ENCODE data around the gene MTRF1L.

DNA sequence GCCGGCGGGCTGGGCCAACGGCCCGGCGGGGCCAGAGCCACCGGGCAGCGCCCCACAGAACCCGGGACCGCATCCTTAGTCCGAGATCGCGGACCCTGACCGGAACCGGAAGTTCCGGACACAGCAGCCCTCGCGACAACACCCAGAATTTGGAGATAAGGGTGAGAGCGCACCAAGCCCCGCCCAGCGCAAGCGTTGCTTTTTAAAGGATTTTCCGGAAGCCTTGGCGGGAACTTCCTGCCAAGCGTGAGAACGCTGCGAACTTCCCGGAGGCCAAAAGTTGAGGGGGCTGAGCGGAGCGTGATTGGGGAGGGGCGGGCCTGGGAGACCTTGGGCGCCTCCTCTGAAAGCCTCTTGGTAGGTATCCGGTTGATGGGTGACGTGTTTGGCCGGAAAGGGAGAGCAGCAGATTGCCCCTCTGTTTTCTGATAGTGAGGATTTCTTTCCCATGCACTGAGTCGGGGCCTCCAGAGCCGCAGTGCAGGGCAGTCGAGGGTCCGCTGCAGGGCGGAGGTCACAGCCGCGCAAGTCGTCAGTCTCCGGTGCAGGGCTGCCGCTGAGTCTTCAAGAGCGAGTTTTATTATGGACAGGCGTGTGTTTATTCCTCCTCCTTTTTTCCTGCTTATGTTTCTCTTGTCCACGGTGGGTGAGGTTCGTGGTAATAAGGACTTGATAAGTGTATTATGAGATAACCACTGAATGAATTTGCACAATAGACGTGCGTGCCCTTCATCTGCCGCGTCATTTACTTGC is at the start of gene MTRF1L:
- TF ChIP-seq, protein P1, sequence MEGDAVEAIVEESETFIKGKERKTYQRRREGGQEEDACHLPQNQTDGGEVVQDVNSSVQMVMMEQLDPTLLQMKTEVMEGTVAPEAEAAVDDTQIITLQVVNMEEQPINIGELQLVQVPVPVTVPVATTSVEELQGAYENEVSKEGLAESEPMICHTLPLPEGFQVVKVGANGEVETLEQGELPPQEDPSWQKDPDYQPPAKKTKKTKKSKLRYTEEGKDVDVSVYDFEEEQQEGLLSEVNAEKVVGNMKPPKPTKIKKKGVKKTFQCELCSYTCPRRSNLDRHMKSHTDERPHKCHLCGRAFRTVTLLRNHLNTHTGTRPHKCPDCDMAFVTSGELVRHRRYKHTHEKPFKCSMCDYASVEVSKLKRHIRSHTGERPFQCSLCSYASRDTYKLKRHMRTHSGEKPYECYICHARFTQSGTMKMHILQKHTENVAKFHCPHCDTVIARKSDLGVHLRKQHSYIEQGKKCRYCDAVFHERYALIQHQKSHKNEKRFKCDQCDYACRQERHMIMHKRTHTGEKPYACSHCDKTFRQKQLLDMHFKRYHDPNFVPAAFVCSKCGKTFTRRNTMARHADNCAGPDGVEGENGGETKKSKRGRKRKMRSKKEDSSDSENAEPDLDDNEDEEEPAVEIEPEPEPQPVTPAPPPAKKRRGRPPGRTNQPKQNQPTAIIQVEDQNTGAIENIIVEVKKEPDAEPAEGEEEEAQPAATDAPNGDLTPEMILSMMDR (IDR thresholded peaks at IDR 0.05; ENCODE audit: low read depth, low read length), result no peak
- TF ChIP-seq POLR2A (IDR thresholded peaks at IDR 0.05; ENCODE audit: extremely low read depth, insufficient read length) (peak; percentile 32), MYC (IDR thresholded peaks at IDR 0.05; ENCODE audit: low read depth, low read length) (no peak)
- TF ChIP-seq, protein P2, sequence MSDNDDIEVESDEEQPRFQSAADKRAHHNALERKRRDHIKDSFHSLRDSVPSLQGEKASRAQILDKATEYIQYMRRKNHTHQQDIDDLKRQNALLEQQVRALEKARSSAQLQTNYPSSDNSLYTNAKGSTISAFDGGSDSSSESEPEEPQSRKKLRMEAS (IDR thresholded peaks at IDR 0.05; ENCODE audit: low read depth, low read length), result no peak
